WTC11 (cell line): ENCODE data around the gene MDGA2. TPM values are rescaled to one million over a fixed set of nuclear protein-coding genes. Genes with fewer than 3 reads are reported as not detected.

ENCODE experiments used
- ATAC-seq: fragments of 200-7000 bp; cut with Tn5 transposase; 2 replicates; pipeline ENCODE4 v1.10.0; 2021; ENCODE audit warnings: mild to moderate bottlenecking, moderate library complexity
- CTCF ChIA-PET: fragments of 300-600 bp; sonication (Branson Sonifier 250); formaldehyde crosslinking; loops from one replicate; lab custom pipeline; 2021; ENCODE audit warnings: antibody characterized with exemption; lab: Charles Lee
- POLR2A ChIA-PET: fragments of 350-600 bp; sonication (Branson Sonifier 250); formaldehyde crosslinking; loops from one replicate; lab custom pipeline; 2021; ENCODE audit warnings: antibody characterized with exemption; lab: Charles Lee
- DNase-seq: peaks from one replicate; pipeline ENCODE4 v3.0.0; 2021; ENCODE audit warnings: low spot score
- H3K27ac Mint-ChIP-seq: 2 replicates; pipeline ENCODE4 v1.8.0; 2021; ENCODE audit warnings: mixed read lengths
- H3K27me3 Mint-ChIP-seq: 2 replicates; pipeline ENCODE4 v1.8.0; 2021; ENCODE audit warnings: low read depth, mild to moderate bottlenecking, moderate library complexity, mixed read lengths
- H3K36me3 Mint-ChIP-seq: 2 replicates; pipeline ENCODE4 v1.8.0; 2021; ENCODE audit warnings: mixed read lengths
- H3K4me1 Mint-ChIP-seq: 2 replicates; pipeline ENCODE4 v1.8.0; 2022; ENCODE audit warnings: mixed read lengths
- H3K4me3 Mint-ChIP-seq: 2 replicates; pipeline ENCODE4 v1.8.0; 2021; ENCODE audit warnings: mild to moderate bottlenecking, moderate library complexity, mixed read lengths
- H3K9me3 Mint-ChIP-seq: 2 replicates; pipeline ENCODE4 v1.8.0; 2021; ENCODE audit warnings: mixed read lengths
- ATF2 ChIP-seq: sonication (generic); formaldehyde crosslinking; IDR thresholded peaks from 2 replicates; pipeline ENCODE4 v1.8.1; 2022; ENCODE audit warnings: low read depth, missing genetic modification reagents, borderline replicate concordance
- CREB1 ChIP-seq: sonication (generic); formaldehyde crosslinking; IDR thresholded peaks from 2 replicates; pipeline ENCODE4 v1.8.0; 2023; ENCODE audit warnings: mild to moderate bottlenecking, missing genetic modification reagents
- CREM ChIP-seq: sonication (generic); formaldehyde crosslinking; IDR thresholded peaks from 2 replicates; pipeline ENCODE4 v1.8.1; 2022; ENCODE audit warnings: mild to moderate bottlenecking, missing genetic modification reagents, moderate library complexity
- E2F1 ChIP-seq: sonication (generic); formaldehyde crosslinking; IDR thresholded peaks from 2 replicates; pipeline ENCODE4 v1.8.0; 2022; ENCODE audit warnings: mild to moderate bottlenecking, missing genetic modification reagents
- E2F5 ChIP-seq: sonication (generic); formaldehyde crosslinking; IDR thresholded peaks from 2 replicates; pipeline ENCODE4 v1.8.1; 2022; ENCODE audit warnings: mild to moderate bottlenecking, moderate library complexity, missing genetic modification reagents
- ELF4 ChIP-seq: sonication (generic); formaldehyde crosslinking; IDR thresholded peaks from 2 replicates; pipeline ENCODE4 v1.8.1; 2022; ENCODE audit warnings: low read depth, mild to moderate bottlenecking, moderate library complexity, missing genetic modification reagents
- ESRRA ChIP-seq: sonication (generic); formaldehyde crosslinking; IDR thresholded peaks from 2 replicates; pipeline ENCODE4 v1.8.1; 2022; ENCODE audit warnings: mild to moderate bottlenecking, missing genetic modification reagents, borderline replicate concordance
- JUN ChIP-seq: sonication (generic); formaldehyde crosslinking; IDR thresholded peaks from 2 replicates; pipeline ENCODE4 v1.8.0; 2023; ENCODE audit warnings: mild to moderate bottlenecking, missing genetic modification reagents
- NR1H2 ChIP-seq: sonication (generic); formaldehyde crosslinking; IDR thresholded peaks from 2 replicates; pipeline ENCODE4 v1.9.0; 2021; ENCODE audit warnings: mild to moderate bottlenecking, moderate library complexity, missing genetic modification reagents
- RORB ChIP-seq: fragments of 250-450 bp; sonication (Bioruptor Pico); IDR thresholded peaks from 2 replicates; pipeline ENCODE4 v1.9.0; 2021; ENCODE audit warnings: mild to moderate bottlenecking
- SP1 ChIP-seq: sonication (generic); formaldehyde crosslinking; conservative IDR thresholded peaks from 2 replicates; pipeline ENCODE4 v1.8.1; 2022; ENCODE audit warnings: missing genetic modification reagents
- TEAD1 ChIP-seq: sonication (generic); formaldehyde crosslinking; IDR thresholded peaks from 2 replicates; pipeline ENCODE4 v1.8.0; 2022; ENCODE audit warnings: mild to moderate bottlenecking, missing genetic modification reagents
- USF2 ChIP-seq: sonication (generic); formaldehyde crosslinking; IDR thresholded peaks from 2 replicates; pipeline ENCODE4 v1.8.1; 2023; ENCODE audit warnings: mild to moderate bottlenecking, missing genetic modification reagents, moderate library complexity
- ZNF317 ChIP-seq: sonication (generic); formaldehyde crosslinking; IDR thresholded peaks from 2 replicates; pipeline ENCODE4 v1.8.1; 2023; ENCODE audit warnings: low read depth, mild to moderate bottlenecking, moderate library complexity, missing genetic modification reagents, borderline replicate concordance
- ZNF423 ChIP-seq: fragments of 250-450 bp; sonication (Bioruptor Pico); IDR thresholded peaks from 2 replicates; pipeline ENCODE4 v2.1.2; 2022; ENCODE audit warnings: mild to moderate bottlenecking, moderate library complexity
- total RNA-seq: library from RNA; stranded (reverse); gene quantifications from 3 replicates; pipeline ENCODE4 v1.2.3, GENCODE V29; 2021
- TF ChIP-seq, protein P1 (sequence below): fragments of 200-600 bp; IDR thresholded peaks from 2 replicates; pipeline ENCODE4 v1.8.0; 2022; ENCODE audit warnings: antibody characterized with exemption
- TF ChIP-seq, protein P2 (sequence below): sonication (generic); formaldehyde crosslinking; IDR thresholded peaks from 2 replicates; pipeline ENCODE4 v1.8.0; 2022; ENCODE audit warnings: mild to moderate bottlenecking, missing genetic modification reagents
- TF ChIP-seq, protein P3 (sequence below): sonication (generic); formaldehyde crosslinking; IDR thresholded peaks from 2 replicates; pipeline ENCODE4 v1.8.0; 2023; ENCODE audit warnings: mild to moderate bottlenecking, missing genetic modification reagents
- TF ChIP-seq, protein P4 (sequence below): sonication (generic); formaldehyde crosslinking; IDR thresholded peaks from 2 replicates; pipeline ENCODE4 v1.8.1; 2022; ENCODE audit warnings: low read depth, mild to moderate bottlenecking, moderate library complexity, missing genetic modification reagents, borderline replicate concordance
- TF ChIP-seq, protein P5 (sequence below): fragments of 250-450 bp; sonication (Bioruptor Pico); conservative IDR thresholded peaks from 2 replicates; pipeline ENCODE4 v1.9.0; 2021; ENCODE audit warnings: mild to moderate bottlenecking
- TF ChIP-seq, protein P6 (sequence below): sonication (generic); formaldehyde crosslinking; IDR thresholded peaks from 2 replicates; pipeline ENCODE4 v1.8.0; 2023; ENCODE audit warnings: missing genetic modification reagents

MDGA2 gene
- total RNA-seq, 1 experiment from 2014 or later = 4.9 TPM

GRCh38 chr14:47022721-47023120 lies 652.7 kb downstream of the MDGA2 start (continued):
- no peak for TF ChIP-seq ATF2 (CRISPR knock-in tag)
- TF ChIP-seq, protein P1, sequence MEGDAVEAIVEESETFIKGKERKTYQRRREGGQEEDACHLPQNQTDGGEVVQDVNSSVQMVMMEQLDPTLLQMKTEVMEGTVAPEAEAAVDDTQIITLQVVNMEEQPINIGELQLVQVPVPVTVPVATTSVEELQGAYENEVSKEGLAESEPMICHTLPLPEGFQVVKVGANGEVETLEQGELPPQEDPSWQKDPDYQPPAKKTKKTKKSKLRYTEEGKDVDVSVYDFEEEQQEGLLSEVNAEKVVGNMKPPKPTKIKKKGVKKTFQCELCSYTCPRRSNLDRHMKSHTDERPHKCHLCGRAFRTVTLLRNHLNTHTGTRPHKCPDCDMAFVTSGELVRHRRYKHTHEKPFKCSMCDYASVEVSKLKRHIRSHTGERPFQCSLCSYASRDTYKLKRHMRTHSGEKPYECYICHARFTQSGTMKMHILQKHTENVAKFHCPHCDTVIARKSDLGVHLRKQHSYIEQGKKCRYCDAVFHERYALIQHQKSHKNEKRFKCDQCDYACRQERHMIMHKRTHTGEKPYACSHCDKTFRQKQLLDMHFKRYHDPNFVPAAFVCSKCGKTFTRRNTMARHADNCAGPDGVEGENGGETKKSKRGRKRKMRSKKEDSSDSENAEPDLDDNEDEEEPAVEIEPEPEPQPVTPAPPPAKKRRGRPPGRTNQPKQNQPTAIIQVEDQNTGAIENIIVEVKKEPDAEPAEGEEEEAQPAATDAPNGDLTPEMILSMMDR = no peak

- no peak for DNase-seq
- Mint-ChIP-seq H3K27ac (no peak overlapping the region), H3K36me3 (no peaks in the 10 kb centered on the region; the same call in none of the 2 replicates), H3K27me3 (no peaks in the 10 kb centered on the region), H3K4me1 (no peaks in the 10 kb centered on the region; the same call in 1 of the 2 replicates), H3K4me3 (no peak overlapping the region), H3K9me3 (peaks cover 5% of the 10 kb centered on the region)
- ATAC-seq = no peak
- ChIA-PET CTCF (no interaction called here), POLR2A (no interaction called here)
- TF ChIP-seq CREB1 (CRISPR knock-in tag) (no peak), E2F5 (no peak), JUN (CRISPR knock-in tag) (no peak), ESRRA (CRISPR knock-in tag) (no peak), CREM (CRISPR knock-in tag) (no peak), TEAD1 (CRISPR knock-in tag) (no peak), ELF4 (CRISPR knock-in tag) (no peak), NR1H2 (CRISPR knock-in tag) (no peak), ZNF317 (no peak), E2F1 (CRISPR knock-in tag) (no peak), USF2 (CRISPR knock-in tag) (no peak), RORB (no peak), ZNF423 (CRISPR knock-in tag) (no peak), SP1 (CRISPR knock-in tag) (no peak)
- TF ChIP-seq, protein P2, sequence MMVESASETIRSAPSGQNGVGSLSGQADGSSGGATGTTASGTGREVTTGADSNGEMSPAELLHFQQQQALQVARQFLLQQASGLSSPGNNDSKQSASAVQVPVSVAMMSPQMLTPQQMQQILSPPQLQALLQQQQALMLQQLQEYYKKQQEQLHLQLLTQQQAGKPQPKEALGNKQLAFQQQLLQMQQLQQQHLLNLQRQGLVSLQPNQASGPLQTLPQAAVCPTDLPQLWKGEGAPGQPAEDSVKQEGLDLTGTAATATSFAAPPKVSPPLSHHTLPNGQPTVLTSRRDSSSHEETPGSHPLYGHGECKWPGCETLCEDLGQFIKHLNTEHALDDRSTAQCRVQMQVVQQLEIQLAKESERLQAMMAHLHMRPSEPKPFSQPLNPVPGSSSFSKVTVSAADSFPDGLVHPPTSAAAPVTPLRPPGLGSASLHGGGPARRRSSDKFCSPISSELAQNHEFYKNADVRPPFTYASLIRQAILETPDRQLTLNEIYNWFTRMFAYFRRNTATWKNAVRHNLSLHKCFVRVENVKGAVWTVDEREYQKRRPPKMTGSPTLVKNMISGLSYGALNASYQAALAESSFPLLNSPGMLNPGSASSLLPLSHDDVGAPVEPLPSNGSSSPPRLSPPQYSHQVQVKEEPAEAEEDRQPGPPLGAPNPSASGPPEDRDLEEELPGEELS (CRISPR knock-in tag) = no peak
- TF ChIP-seq, protein P3, sequence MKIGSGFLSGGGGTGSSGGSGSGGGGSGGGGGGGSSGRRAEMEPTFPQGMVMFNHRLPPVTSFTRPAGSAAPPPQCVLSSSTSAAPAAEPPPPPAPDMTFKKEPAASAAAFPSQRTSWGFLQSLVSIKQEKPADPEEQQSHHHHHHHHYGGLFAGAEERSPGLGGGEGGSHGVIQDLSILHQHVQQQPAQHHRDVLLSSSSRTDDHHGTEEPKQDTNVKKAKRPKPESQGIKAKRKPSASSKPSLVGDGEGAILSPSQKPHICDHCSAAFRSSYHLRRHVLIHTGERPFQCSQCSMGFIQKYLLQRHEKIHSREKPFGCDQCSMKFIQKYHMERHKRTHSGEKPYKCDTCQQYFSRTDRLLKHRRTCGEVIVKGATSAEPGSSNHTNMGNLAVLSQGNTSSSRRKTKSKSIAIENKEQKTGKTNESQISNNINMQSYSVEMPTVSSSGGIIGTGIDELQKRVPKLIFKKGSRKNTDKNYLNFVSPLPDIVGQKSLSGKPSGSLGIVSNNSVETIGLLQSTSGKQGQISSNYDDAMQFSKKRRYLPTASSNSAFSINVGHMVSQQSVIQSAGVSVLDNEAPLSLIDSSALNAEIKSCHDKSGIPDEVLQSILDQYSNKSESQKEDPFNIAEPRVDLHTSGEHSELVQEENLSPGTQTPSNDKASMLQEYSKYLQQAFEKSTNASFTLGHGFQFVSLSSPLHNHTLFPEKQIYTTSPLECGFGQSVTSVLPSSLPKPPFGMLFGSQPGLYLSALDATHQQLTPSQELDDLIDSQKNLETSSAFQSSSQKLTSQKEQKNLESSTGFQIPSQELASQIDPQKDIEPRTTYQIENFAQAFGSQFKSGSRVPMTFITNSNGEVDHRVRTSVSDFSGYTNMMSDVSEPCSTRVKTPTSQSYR (CRISPR knock-in tag) = no peak
- TF ChIP-seq, protein P4, sequence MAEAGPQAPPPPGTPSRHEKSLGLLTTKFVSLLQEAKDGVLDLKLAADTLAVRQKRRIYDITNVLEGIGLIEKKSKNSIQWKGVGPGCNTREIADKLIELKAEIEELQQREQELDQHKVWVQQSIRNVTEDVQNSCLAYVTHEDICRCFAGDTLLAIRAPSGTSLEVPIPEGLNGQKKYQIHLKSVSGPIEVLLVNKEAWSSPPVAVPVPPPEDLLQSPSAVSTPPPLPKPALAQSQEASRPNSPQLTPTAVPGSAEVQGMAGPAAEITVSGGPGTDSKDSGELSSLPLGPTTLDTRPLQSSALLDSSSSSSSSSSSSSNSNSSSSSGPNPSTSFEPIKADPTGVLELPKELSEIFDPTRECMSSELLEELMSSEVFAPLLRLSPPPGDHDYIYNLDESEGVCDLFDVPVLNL (CRISPR knock-in tag) = no peak
- TF ChIP-seq, protein P5, sequence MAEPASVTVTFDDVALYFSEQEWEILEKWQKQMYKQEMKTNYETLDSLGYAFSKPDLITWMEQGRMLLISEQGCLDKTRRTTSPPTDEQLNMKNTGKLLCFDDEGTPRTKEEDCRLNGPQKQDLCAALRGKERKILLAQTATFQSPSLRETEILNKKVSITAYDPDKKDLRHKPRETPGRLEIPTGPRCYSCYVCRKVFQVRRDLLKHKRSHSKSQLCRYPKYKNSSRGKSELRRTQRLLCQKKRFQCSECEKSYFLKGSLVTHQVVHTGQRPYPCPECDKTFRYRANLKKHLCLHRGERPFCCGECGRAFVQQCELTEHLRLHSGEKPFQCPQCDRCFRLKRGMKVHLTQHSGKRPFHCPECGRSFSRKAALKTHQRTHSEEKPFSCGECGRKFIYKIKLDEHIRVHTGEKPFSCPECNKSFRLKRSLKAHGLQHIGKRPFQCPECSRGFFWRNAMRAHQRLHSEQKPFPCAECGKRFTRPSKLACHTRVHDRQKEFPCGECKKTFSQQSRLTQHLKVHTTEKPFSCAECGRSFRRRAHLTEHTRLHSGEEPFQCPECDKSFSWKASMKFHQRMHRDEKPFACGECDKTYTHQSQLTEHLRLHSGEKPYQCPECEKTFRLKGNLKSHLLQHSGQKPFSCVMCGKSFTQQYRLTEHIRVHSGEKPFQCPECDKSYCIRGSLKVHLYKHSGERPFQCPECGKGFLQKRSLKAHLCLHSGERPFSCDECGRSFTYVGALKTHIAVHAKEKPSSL (CRISPR knock-in tag) = no peak
- TF ChIP-seq, protein P6, sequence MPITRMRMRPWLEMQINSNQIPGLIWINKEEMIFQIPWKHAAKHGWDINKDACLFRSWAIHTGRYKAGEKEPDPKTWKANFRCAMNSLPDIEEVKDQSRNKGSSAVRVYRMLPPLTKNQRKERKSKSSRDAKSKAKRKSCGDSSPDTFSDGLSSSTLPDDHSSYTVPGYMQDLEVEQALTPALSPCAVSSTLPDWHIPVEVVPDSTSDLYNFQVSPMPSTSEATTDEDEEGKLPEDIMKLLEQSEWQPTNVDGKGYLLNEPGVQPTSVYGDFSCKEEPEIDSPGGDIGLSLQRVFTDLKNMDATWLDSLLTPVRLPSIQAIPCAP (CRISPR knock-in tag) = no peak
These were observed 654.9 kb downstream of the MDGA2 start for GRCh38 chr14:47020500-47020899.
